Measurements from ENCODE around the gene PLA2G6.

- TF ChIP-seq CTCF (conservative IDR thresholded peaks at IDR 0.05; ENCODE audit: low read length) (no peak), EZH2phosphoT487 (IDR thresholded peaks at IDR 0.05; ENCODE audit: borderline replicate concordance) (no peak)
Measured at GRCh38 chr22:38133331-38133730, 48.3 kb downstream of the PLA2G6 start.

Data from Loucy (cell line).